Amniotic stem cell (primary cell): ENCODE results near the gene CFAP299.

Experiments used
- DNase-seq: peaks from one replicate; lab custom pipeline; 2025; lab: John Stamatoyannopoulos, UW

Gene CFAP299

GRCh38 chr4:80515496-80515895, 180.0 kb downstream of the CFAP299 start:
- no peak for DNase-seq

- DNase-seq: no peak
Observed at GRCh38 chr4:80521438-80521837, 185.9 kb downstream of the CFAP299 start.

- DNase-seq: no peak
Observed at GRCh38 chr4:80526697-80527096, 191.2 kb downstream of the CFAP299 start.

GRCh38 chr4:80529026-80529425, 193.5 kb downstream of the CFAP299 start:
- DNase-seq: no peak

GRCh38 chr4:80532674-80533333, 197.3 kb downstream of the CFAP299 start:
- no peak for DNase-seq

GRCh38 chr4:80535551-80535950, 200.0 kb downstream of the CFAP299 start:
- DNase-seq: no peak

- DNase-seq: peak; percentile 6
Observed at GRCh38 chr4:80538276-80538926, 202.9 kb downstream of the CFAP299 start.

GRCh38 chr4:80539190-80539589, 203.7 kb downstream of the CFAP299 start:
- DNase-seq: no peak

GRCh38 chr4:80540349-80540748, 204.8 kb downstream of the CFAP299 start:
- DNase-seq: no peak

GRCh38 chr4:80540785-80541469, 205.4 kb downstream of the CFAP299 start:
- DNase-seq: no peak

GRCh38 chr4:80542747-80543146, 207.2 kb downstream of the CFAP299 start:
- DNase-seq: no peak

- DNase-seq: no peak
Observed at GRCh38 chr4:80560337-80560736, 224.8 kb downstream of the CFAP299 start.

- no peak for DNase-seq
Observed at GRCh38 chr4:80566203-80566872, 230.8 kb downstream of the CFAP299 start.

- DNase-seq: no peak
Observed at GRCh38 chr4:80568891-80569290, 233.4 kb downstream of the CFAP299 start.

GRCh38 chr4:80576796-80577195, 241.3 kb downstream of the CFAP299 start:
- DNase-seq: no peak

- DNase-seq: no peak
Observed at GRCh38 chr4:80578001-80578400, 242.5 kb downstream of the CFAP299 start.

GRCh38 chr4:80585542-80585941, 250.0 kb downstream of the CFAP299 start:
- no peak for DNase-seq

GRCh38 chr4:80586716-80587115, 251.2 kb downstream of the CFAP299 start:
- DNase-seq: no peak

GRCh38 chr4:80587871-80588385, 252.4 kb downstream of the CFAP299 start:
- DNase-seq: no peak

- DNase-seq: no peak
Observed at GRCh38 chr4:80592950-80593349, 257.4 kb downstream of the CFAP299 start.

GRCh38 chr4:80594701-80595100, 259.2 kb downstream of the CFAP299 start:
- DNase-seq: no peak

GRCh38 chr4:80608281-80608980, 272.9 kb downstream of the CFAP299 start:
- no peak for DNase-seq
